Spleen (tissue), 7 donors: Measurements from ENCODE around the gene MS4A18.

Experiments
- POLR2A ChIP-seq, 3 donors: fragments of 450-650 bp; IDR thresholded peaks; one replicate each; pipeline ENCODE4 v1.5.1; 2017; ENCODE audit warnings: antibody characterized with exemption in 3 of 3, mild to moderate bottlenecking in 1 of 3
- POLR2AphosphoS5 ChIP-seq, 3 donors: sonication (generic); formaldehyde crosslinking; IDR thresholded peaks; one replicate each; pipeline ENCODE4 v1.5.1; 2017; ENCODE audit warnings: antibody characterized with exemption in 3 of 3
- TF ChIP-seq, protein P1 (sequence below), 11 experiments: fragments of 200-600 bp in 7 of 11; fragments of 450-650 bp in 4 of 11; sonication (generic) in 4 of 11; IDR thresholded peaks in 8 of 11; conservative IDR thresholded peaks in 3 of 11; 1 replicate in 7 of 11; 2 replicates in 4 of 11; pipeline versions ENCODE4 v1.4.0 to v1.8.0; 2016 to 2021; ENCODE audit warnings: antibody characterized with exemption in 11 of 11, inconsistent platforms in 4 of 11, mild to moderate bottlenecking in 1 of 11
- donor health status: DM: no; HTN: no; CAD: no; lungs with moderate emphysema.
- donor health status: DM: no; HTN: no; CAD: no.
- donor health status: DM: no; HTN: no; CAD: no.

DNA sequence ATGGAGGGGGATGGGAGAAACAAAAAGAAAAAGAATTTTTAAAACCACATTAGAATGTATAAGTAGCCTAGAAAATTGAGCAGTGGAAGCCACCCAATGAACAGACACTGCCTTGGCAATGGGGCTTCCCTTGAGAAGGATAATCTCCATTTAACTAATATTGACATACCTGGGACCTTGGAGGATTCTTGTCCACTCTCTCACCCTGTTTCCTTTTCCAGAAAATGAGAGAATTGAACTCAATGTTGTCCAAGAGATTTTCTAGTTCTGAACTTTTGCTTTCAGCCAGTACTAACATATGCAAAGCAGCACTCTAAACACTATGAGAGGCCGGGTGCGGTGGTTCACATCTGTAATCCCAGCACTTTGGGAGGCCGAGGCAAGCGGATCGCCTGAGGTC is 24.6 kb upstream of the MS4A18 start:
- TF ChIP-seq, protein P1, sequence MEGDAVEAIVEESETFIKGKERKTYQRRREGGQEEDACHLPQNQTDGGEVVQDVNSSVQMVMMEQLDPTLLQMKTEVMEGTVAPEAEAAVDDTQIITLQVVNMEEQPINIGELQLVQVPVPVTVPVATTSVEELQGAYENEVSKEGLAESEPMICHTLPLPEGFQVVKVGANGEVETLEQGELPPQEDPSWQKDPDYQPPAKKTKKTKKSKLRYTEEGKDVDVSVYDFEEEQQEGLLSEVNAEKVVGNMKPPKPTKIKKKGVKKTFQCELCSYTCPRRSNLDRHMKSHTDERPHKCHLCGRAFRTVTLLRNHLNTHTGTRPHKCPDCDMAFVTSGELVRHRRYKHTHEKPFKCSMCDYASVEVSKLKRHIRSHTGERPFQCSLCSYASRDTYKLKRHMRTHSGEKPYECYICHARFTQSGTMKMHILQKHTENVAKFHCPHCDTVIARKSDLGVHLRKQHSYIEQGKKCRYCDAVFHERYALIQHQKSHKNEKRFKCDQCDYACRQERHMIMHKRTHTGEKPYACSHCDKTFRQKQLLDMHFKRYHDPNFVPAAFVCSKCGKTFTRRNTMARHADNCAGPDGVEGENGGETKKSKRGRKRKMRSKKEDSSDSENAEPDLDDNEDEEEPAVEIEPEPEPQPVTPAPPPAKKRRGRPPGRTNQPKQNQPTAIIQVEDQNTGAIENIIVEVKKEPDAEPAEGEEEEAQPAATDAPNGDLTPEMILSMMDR (IDR thresholded peaks at IDR 0.05 in 8 of 11, conservative IDR thresholded peaks at IDR 0.05 in 3 of 11), result no peak
- TF ChIP-seq POLR2AphosphoS5 (IDR thresholded peaks at IDR 0.05) (no peak), POLR2A (IDR thresholded peaks at IDR 0.05) (no peak)
